ENCODE data around the gene PGP.
A peak's percentile ranks its signal among the peaks of the same experiment; 100 is the strongest.

Gene PGP

GRCh38 chr16:2237102-2237482 lies 22.5 kb upstream of the PGP start:
- DNase-seq (ENCODE audit: low read depth) = no peak

- no peak for DNase-seq (ENCODE audit: low read depth)
These were observed 21.9 kb upstream of the PGP start, which contains the start of gene DNASE1L2 for GRCh38 chr16:2236337-2237101. Gene DNASE1L2 (plus strand): TSS chr16:2236444. CDS start chr16:2236817, 373 bp downstream.

- DNase-seq (ENCODE audit: low read depth) = no peak
These were observed 21.2 kb upstream of the PGP start for GRCh38 chr16:2235695-2236336.

GRCh38 chr16:2235234-2235651 lies 20.6 kb upstream of the PGP start:
- DNase-seq (ENCODE audit: low read depth) = no peak

- DNase-seq (ENCODE audit: low read depth) = no peak
These were observed 20.2 kb upstream of the PGP start for GRCh38 chr16:2234813-2235170.

- no peak for DNase-seq (ENCODE audit: low read depth)
These were observed 19.5 kb upstream of the PGP start for GRCh38 chr16:2233872-2234812.

GRCh38 chr16:2233046-2233775 lies 18.6 kb upstream of the PGP start:
- no peak for DNase-seq (ENCODE audit: low read depth)

- no peak for DNase-seq (ENCODE audit: low read depth)
These were observed 17.7 kb upstream of the PGP start for GRCh38 chr16:2232094-2232990.

GRCh38 chr16:2231016-2231931 lies 16.6 kb upstream of the PGP start:
- DNase-seq (ENCODE audit: low read depth) = no peak

- no peak for DNase-seq (ENCODE audit: low read depth)
These were observed 15.7 kb upstream of the PGP start for GRCh38 chr16:2230376-2230775.

- no peak for DNase-seq (ENCODE audit: low read depth)
These were observed 15.1 kb upstream of the PGP start for GRCh38 chr16:2229632-2230250.

GRCh38 chr16:2229091-2229490 lies 14.5 kb upstream of the PGP start:
- no peak for DNase-seq (ENCODE audit: low read depth)

- DNase-seq (ENCODE audit: low read depth) = no peak
These were observed 13.7 kb upstream of the PGP start for GRCh38 chr16:2228161-2228824.

- no peak for DNase-seq (ENCODE audit: low read depth)
These were observed 12.3 kb upstream of the PGP start for GRCh38 chr16:2226918-2227317.

GRCh38 chr16:2226245-2226793 lies 11.7 kb upstream of the PGP start:
- DNase-seq (ENCODE audit: low read depth) = no peak

- DNase-seq (ENCODE audit: low read depth) = peak; percentile 32
These were observed 9.4 kb upstream of the PGP start for GRCh38 chr16:2223942-2224486.

- DNase-seq (ENCODE audit: low read depth) = peak; percentile 97
These were observed 8.7 kb upstream of the PGP start, which contains the start of gene E4F1 for GRCh38 chr16:2223221-2223941. Gene E4F1 (plus strand): TSS chr16:2223591. CDS start chr16:2223614, 23 bp downstream.

Measured in GM04504 (cell line).